ENCODE results near the gene ANXA11. TPM values are rescaled to one million over a fixed set of nuclear protein-coding genes. Genes with fewer than 3 reads are reported as not detected.
"Not testable (repeated sequence)": the region's sequence is repeated elsewhere in the genome, so short reads cannot be mapped to it uniquely, and the experiment has no call there.

Gene ANXA11
- polyA plus RNA-seq (2011; rRNA removed) (92.6 and 123 TPM in 2 replicates), polyA plus RNA-seq (2017; fragmentation: RNase III; extraction: RNeasy Plus Mini Kit Qiagen cat#74134 plus additional on column Dnase treatment) (117 to 121 TPM (median 119 TPM) in 3 replicates), polyA minus RNA-seq (2011; rRNA and poly(A)+ RNA removed) (78.8 and 93.8 TPM in 2 replicates)
- 98.4 and 119 TPM in 2 replicates for polyA plus RNA-seq (2012; cell fraction: cytosol; rRNA removed)
- polyA plus RNA-seq (2012; cell fraction: nucleus; rRNA removed), result 109 and 134 TPM in 2 replicates

- POLR2A ChIA-PET, result interaction anchor here (0.6 to 2.0 kb wide), 6 partner anchors 9 to 62 kb away, joined by 3 to 6 read pairs (median 4); no protein-coding TSS in a partner anchor
- Histone ChIP-seq H3K4me3 (peak within 1 kb of the TSS; percentile 95), H3K27ac (peak within 1 kb of the TSS; percentile 97), H3K9me3 (no peaks in the 10 kb centered on the region), H3K4me1 (peaks cover 62% of the 10 kb centered on the region), H3K4me2 (peak within 1 kb of the TSS; percentile 84)
- CTCF ChIA-PET, result interaction anchor here (0.9 to 2.9 kb wide), 3 partner anchors 48 to 64 kb away, joined by 6 to 26 read pairs (median 10); no protein-coding TSS in a partner anchor
- ATAC-seq, result peak; percentile 62 to 73
- WGBS (ENCODE audit: missing lambda C conversion rate), result under 1% methylated on average over 35 of the region's 45 CpGs
- FAIRE-seq, result no peak
- no peak for TF ChIP-seq BHLHE40 (IDR thresholded peaks at IDR 0.05; ENCODE audit: low read depth, low read length)
- peak; percentile 87 for TF ChIP-seq POLR2A (IDR thresholded peaks at IDR 0.05; ENCODE audit: low read length)
- TF ChIP-seq POLR2AphosphoS2 (conservative IDR thresholded peaks at IDR 0.05; ENCODE audit: low read length), result no peak
- peak; percentile 67; the same call in 1 of the 2 replicates for TF ChIP-seq ESRRA (IDR thresholded peaks at IDR 0.05; ENCODE audit: borderline replicate concordance, low read length)
- no peak for TF ChIP-seq CHD2 (IDR thresholded peaks at IDR 0.05; ENCODE audit: low read length, partially characterized antibody)
- TF ChIP-seq, protein P1, sequence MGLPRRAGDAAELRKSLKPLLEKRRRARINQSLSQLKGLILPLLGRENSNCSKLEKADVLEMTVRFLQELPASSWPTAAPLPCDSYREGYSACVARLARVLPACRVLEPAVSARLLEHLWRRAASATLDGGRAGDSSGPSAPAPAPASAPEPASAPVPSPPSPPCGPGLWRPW (IDR thresholded peaks at IDR 0.05), result no peak
- TF ChIP-seq CBX8 (IDR thresholded peaks at IDR 0.05), result no peak
- peak; percentile 58; the same call in 1 of the 2 replicates for TF ChIP-seq TP53 (CRISPR knock-in tag; IDR thresholded peaks at IDR 0.05)
- no peak for TF ChIP-seq HEYL (CRISPR knock-in tag; IDR thresholded peaks at IDR 0.05)
- no peak for TF ChIP-seq NR3C1 (IDR thresholded peaks at IDR 0.05)
- TF ChIP-seq FOSB (CRISPR knock-in tag; IDR thresholded peaks at IDR 0.05), result 0 out of 2 replicates have a peak, but pooled peaks have one; percentile 60
- no peak for TF ChIP-seq ATOH8 (CRISPR knock-in tag; IDR thresholded peaks at IDR 0.05; ENCODE audit: low read depth)
- TF ChIP-seq E2F6 (IDR thresholded peaks at IDR 0.05; ENCODE audit: borderline replicate concordance, low read depth), result peak; percentile 22; the same call in 1 of the 2 replicates
- TF ChIP-seq FOXS1 (CRISPR knock-in tag; IDR thresholded peaks at IDR 0.05), result no peak
- TF ChIP-seq CHD4 (IDR thresholded peaks at IDR 0.05; ENCODE audit: borderline replicate concordance), result no peak
- no peak for TF ChIP-seq HOXB5 (CRISPR knock-in tag; IDR thresholded peaks at IDR 0.05)
- no peak for TF ChIP-seq ZC3H11A (IDR thresholded peaks at IDR 0.05)
- TF ChIP-seq NPAS2 (CRISPR knock-in tag; IDR thresholded peaks at IDR 0.05; ENCODE audit: borderline replicate concordance), result no peak
- no peak for TF ChIP-seq REST (IDR thresholded peaks at IDR 0.05)
- no peak for TF ChIP-seq RFX5 (IDR thresholded peaks at IDR 0.05)
- TF ChIP-seq MAZ (IDR thresholded peaks at IDR 0.05; ENCODE audit: borderline replicate concordance, low read depth, low read length), result no peak
- TF ChIP-seq BCL3 (IDR thresholded peaks at IDR 0.05), result peak; percentile 91
- TF ChIP-seq RARB (CRISPR knock-in tag; IDR thresholded peaks at IDR 0.05), result 0 out of 2 replicates have a peak, but pooled peaks have one; percentile 47
- TF ChIP-seq MAFK (IDR thresholded peaks at IDR 0.05; ENCODE audit: partially characterized antibody), result peak; percentile 98
- 0 out of 2 replicates have a peak, but pooled peaks have one; percentile 63 for TF ChIP-seq TFCP2L1 (CRISPR knock-in tag; IDR thresholded peaks at IDR 0.05)
- TF ChIP-seq ZSCAN20 (CRISPR knock-in tag; IDR thresholded peaks at IDR 0.05), result no peak
- peak in 1 of 2 experiments; percentile 84; a peak in 1 of 5 replicates for TF ChIP-seq JUN (IDR thresholded peaks at IDR 0.05)
- DNase-seq (ENCODE audit: low read depth in 1 of 2, low spot score in 1 of 2), result peak; percentile 78 to 82
Observed at GRCh38 chr10:80205477-80206276, at the start of gene ANXA11. Gene ANXA11, minus strand, starts transcription at chr10:80205537. Its CDS starts 32,676 bp downstream, at chr10:80172861.

DNA sequence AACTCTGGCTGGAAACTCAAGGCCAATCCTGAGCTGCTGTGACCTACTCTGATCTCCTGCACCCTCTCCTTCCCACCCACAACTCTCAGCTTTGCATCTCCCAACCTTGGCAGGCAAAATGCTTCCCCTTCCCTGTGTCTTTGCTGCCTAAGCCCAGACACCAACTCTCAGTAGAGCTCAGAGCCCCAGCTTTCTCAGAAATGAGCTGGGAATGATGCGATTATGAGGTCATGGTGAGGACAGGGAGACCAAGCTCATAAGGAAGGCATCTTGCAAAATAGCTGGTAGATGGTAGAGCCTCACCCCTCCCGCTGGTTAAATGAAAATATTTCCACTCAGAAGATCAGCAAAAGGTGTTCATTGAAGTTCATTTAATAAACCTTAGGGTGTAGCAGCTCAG lies 49.4 kb upstream of the ANXA11 start:
- H3K4me1 ChIP-seq; H3K27ac ChIP-seq; CTCF ChIA-PET; ATAC-seq; H3K4me2 ChIP-seq; H3K9me3 ChIP-seq; DNase-seq (ENCODE audit: low read depth in 1 of 2, low spot score in 1 of 2); POLR2A ChIA-PET; H3K4me3 ChIP-seq; FAIRE-seq: not testable (repeated sequence)
- no CpG with 5 or more reads among the region's 2 CpGs for WGBS (ENCODE audit: missing lambda C conversion rate)

DNA sequence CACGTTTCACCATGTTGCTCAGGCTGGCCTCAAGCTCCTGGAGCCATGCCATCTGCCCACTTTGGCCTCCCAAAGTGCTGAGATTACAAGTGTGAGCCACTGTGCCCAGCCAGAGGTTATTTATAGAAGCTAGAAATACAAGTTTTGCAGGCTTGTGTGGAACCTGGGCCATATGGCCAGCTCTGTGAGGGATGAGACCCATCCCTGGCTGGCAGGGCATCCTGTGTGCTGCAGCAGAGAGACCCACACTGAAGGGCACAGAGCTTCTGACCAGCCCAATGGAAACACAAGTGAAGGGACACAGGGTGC lies 48.6 kb upstream of the ANXA11 start:
- H3K27ac ChIP-seq; ATAC-seq; H3K4me3 ChIP-seq; DNase-seq (ENCODE audit: low read depth in 1 of 2, low spot score in 1 of 2); H3K4me2 ChIP-seq; H3K9me3 ChIP-seq; FAIRE-seq; POLR2A ChIA-PET; H3K4me1 ChIP-seq: not testable (repeated sequence)
- CTCF ChIA-PET, result interaction anchor here (3.0 kb wide), 1 partner anchor 110 kb away, joined by 13 read pairs; no protein-coding TSS in a partner anchor
- WGBS (ENCODE audit: missing lambda C conversion rate), result 6% methylated on average over 1 of the region's 1 CpG

Measured in A549 (cell line).